Mammary epithelial cell (primary cell): ENCODE data around the gene PAK6.

Source experiments
- CTCF ChIP-seq, 2 donors: IDR thresholded peaks in 1 of 2; conservative IDR thresholded peaks in 1 of 2; 2 replicates each; pipeline ENCODE4 v1.5.1; 2011 to 2012; ENCODE audit warnings: inconsistent platforms in 2 of 2, low read length in 2 of 2, mild to moderate bottlenecking in 2 of 2, control low read depth in 1 of 2, low read depth in 1 of 2; ENCODE audit not compliant: insufficient read depth in 1 of 2; ENCODE audit errors: extremely low read depth in 1 of 2
- EZH2 ChIP-seq: IDR thresholded peaks from 2 replicates; pipeline ENCODE4 v1.6.1; 2012; ENCODE audit warnings: low read length, inconsistent platforms, borderline replicate concordance

GRCh38 chr15:40240619-40241221, 1.9 kb downstream of the PAK6 start:
- TF ChIP-seq CTCF (conservative IDR thresholded peaks at IDR 0.05 in 1 of 2, IDR thresholded peaks at IDR 0.05 in 1 of 2; ENCODE audit: extremely low read depth in 1 of 2, insufficient read depth in 1 of 2, low read depth in 1 of 2, low read length in 2 of 2) (no peak), EZH2 (no peak)
